NCI-H345 treated with DMSO at 0.1 percent for 48 hours (cell line): ENCODE measurements around the gene GDF2.
A peak's percentile ranks its signal among the peaks of the same experiment; 100 is the strongest.

Source experiments
- DNase-seq: peaks from one replicate; lab custom pipeline; 2025; ENCODE audit not compliant: unreplicated experiment; lab: John Stamatoyannopoulos, UW

GDF2 gene

DNA sequence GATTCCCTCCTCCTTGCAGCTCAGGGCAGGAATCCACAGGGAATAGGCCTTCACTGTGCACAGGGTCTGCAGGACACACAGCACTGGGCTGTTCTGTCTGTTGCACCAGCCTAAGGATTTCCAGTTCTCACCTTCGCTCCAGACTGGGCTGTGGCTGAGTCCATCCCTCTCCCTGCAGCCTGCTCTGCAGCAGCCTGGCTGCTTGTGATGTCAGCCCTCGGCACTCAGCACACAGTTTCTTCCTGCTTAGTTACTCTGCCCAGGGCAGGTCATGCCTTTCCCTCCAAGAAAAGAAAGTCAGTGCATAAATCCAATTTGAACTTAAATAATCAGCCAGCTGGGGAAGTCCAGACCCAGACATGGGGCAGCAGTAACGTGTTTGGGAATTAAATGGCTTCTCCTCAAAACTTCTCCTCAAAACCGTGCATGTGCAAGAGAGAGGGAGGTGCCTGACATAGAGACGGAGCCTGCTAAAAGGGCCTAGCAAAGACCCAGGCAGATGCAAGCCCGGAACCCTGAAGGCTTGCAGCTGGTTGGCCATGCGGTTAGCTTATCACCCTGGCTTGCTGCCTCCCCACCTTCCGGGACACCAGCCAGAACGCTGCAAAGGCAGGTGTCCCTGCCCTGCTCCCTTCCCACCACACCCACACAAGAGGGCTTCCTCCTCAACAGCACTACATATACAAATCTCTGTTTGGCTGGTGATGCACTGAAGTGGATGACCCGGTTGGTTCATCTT, 10.9 kb upstream of the GDF2 start:
- no peak for DNase-seq

DNA sequence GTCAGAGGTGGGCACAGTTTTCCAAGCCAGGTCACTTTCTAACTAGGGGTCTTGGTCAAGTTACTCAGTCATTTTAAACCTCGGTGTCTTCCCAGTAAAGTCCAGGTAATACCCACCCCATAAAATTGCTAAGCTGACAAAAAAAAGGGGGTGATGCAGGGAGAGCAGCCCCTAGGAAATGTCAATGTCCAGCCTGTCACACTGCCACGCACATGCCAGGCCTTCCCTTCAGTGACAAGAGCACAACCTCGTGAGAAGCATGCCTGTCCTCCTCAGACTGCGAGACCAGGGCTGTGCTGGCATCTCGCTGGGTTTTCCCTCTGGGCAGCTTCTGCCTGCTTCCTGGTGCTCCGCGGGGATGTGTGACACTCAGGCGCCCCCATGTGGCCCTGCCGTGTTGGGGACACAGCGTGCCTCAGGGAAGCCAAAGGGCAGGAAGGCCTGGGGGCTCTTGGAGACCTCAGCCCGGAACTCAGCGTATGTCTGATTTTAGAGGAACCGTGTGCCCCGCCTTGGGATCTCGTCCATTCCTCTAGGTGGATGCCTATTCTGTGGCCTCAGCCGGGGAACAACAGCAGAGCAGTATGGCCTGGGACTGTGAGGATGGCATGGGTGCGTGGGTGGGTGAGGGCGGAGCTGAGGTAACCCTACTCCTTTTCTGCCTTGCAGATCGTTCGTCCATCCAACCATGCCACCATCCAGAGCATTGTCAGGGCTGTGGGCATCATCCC, 10.2 kb upstream of the GDF2 start:
- peak; percentile 6 for DNase-seq

DNA sequence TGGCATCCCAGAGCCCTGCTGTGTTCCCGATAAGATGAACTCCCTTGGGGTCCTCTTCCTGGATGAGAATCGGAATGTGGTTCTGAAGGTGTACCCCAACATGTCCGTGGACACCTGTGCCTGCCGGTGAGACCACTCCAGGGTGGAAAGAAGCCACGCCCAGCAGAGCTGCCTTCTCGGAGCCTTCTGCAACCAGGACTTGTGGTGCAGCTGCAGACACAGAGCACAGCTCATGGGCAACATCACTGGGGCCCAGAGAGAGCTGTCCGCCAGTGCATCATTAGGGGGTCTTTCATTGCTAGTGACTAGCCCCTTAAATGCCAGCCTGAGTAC, 9.6 kb upstream of the GDF2 start:
- DNase-seq: no peak

DNA sequence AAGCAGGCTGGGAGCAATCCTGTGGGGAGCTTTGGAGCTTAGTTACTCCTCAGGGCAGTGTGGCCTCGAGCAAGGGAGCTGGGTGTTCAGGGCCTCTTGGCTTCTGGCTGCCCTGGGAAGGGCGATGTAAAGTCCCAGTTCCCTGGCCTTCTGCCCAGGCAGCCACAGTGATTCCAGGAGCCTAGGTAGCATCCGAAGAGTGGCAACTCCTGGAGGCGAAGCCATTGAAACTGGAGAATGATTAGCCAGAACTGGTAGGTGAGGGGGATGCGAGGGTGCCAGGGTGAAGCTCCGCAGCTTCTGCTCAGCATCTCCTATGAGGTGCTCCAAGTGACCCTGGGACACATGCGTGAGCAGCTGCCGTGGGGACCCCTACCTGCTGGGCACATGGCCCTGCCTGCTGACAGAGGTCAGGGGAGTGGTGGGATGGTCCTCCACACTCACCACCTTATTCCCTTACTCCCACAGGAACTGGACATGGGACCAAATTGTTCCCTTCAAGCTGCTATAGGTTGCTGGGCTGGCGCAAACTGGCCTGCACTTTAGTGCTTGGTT, 7.8 kb upstream of the GDF2 start:
- no peak for DNase-seq

- DNase-seq: no peak
Measured at GRCh38 chr10:47315421-47315820, 6.8 kb upstream of the GDF2 start.

DNA sequence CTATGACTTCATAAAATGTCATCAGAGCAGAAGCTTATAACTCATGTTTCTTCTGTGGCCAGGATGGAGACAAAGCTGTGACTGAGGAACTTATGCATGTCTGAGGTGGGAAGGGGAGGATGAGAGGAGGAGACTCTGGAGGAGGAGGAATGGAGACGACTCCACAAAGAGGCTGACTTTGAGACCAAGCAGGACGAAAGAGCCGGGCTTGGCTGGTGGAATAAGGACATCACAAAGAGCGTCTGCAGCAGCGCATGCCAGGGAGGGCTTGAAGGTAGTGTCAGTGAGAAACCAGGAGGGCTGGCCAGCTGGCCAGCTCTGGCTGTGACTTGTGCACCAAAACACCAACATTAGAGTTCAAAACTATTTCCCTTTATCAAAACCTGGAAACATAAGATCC, 6.1 kb upstream of the GDF2 start:
- DNase-seq: no peak

DNA sequence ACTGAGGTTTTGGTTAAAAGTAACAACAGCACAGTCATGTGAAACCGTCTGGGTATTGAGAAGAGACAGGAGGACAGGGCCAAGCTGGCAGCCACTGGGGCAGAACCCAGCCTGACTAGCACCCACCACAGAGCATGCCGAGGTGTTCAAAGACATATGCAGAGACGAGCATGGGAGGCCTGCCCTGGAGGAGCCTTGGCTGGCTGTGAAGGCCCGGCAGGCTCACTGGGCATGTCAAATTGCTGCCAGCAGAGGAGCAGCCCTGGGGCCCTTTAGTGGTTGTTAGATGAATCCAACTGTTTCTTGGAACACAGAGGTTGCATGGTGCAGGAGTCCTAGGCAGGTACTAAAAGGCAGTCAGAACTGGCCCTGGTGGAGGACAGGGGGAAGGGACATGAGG, 5.0 kb upstream of the GDF2 start:
- no peak for DNase-seq

DNA sequence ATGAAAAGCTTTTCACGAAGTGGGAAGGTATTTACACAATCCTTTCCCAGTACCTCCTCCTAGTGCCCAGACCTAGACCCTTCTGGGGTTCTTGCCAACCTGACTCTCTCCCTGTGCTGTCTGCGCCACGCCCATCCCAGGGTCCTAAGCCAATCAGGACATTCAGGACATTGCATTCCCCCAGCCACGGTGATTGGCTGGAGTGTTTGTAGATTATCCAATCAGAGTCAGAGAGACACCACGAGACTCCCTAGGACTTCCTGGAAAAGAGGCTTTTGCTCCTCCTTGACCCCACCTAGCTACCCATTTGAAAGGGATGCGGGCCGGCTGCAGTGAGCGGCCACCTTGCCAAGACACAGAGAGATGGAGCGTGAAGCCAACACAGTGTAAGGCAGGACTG, 3.5 kb upstream of the GDF2 start:
- DNase-seq: no peak

- no peak for DNase-seq
Measured at GRCh38 chr10:47319784-47320183, 2.5 kb upstream of the GDF2 start.

DNA sequence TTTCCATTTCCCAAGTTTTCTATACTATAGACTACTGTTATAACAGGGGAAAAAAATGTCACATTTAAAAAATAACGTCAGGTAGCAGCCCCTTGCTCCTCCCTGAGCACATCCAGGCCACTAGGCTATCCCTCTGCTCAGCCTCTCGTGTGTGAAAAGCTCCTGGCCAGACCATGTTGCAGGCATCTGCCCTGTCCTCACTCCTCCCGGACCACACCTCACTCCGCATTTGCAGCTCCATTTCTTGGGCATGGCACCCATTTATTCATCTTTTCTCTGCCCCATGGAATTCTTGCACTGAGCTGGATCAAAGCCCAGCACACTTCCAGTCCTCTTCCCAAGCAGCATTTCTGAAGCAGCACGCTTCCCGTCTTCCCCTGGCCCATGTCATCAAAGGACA, 1.4 kb upstream of the GDF2 start:
- no peak for DNase-seq

DNA sequence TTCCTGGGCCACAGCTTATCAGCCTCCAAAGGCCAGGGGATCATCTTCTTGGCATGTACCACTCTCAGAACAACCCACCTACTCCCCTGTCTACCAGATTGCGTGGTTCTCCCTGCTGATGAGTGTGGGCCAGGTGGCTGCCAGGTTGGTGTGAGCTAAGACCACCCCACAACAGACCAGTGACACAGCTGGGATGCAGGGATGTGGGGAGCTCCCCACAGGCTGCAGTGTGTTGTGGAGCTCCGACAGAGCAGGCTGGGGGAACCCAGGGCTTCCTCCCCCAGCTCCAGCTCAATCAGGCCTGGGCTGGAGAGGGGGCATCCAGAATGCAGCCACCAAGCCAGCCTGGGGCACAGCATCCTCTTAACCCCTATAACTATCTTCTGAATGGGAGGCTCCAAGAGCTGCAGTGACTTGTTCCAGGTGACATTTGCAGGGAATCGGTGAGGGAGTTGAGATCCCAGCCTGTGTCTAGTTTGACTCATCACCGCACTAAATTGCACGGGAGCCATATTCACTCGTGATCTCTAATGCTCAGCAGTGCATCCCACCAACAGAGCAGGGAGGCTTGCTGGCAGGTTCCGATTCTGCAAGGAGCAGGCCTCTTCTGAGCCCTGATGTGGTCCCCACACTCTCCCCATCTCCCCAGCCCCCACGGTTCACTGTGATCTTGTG, 596 bp upstream of the GDF2 start:
- DNase-seq: no peak

GRCh38 chr10:47323087-47323486, 833 bp downstream of the GDF2 start:
- no peak for DNase-seq

GRCh38 chr10:47323636-47324296, 1.5 kb downstream of the GDF2 start:
- no peak for DNase-seq

- no peak for DNase-seq
Measured at GRCh38 chr10:47325303-47326291, 3.3 kb downstream of the GDF2 start.

DNA sequence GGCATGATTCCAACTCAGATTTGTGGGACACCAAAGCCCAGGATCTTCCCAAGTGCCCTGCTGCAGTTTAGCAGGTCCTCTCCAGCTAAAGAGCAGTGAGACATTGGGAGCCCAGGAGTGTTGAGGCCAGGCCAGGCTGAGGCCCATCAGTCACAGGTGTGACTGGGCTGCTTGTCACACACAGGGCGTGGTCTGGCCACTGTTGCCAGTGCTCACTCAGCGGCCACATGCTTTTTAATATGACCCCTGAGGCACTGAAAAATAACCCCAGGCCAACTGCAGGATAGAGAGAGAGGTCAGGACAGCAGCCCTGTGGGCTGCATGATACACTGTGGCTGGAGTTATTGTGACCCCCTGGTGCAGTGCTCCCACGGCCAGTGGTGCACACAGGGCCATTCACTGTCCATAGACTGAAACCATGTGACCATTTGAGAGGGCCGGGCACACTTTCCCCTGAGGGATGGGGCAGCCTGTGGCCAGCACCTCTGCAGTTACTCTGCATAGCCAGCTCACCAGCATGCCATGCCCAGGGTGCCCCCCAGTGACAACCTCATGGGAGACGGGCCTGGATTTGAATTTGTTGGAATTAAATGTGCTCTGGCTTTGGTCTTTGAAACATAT, 4.2 kb downstream of the GDF2 start:
- DNase-seq: no peak

GRCh38 chr10:47326927-47327330, 4.7 kb downstream of the GDF2 start:
- no peak for DNase-seq

DNA sequence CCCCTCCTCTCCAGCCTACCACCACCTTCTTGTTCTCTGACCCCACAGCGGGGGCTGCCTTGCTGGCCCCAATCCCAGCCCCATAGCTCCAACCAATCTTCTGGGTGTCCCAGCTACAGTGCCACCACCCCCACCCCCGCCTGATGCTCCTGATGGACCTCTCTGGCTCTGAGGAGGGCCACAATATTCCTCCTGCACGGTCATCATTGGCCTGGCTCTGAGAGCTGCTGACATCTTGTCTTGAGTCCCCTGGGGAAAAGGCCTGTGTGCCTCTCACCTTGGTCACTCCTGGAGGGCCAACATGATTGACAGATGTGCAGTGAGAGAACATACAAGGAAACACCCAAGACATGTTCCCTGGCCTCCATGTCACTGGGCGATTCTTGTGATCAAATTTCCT, 7.6 kb downstream of the GDF2 start:
- DNase-seq: no peak

DNA sequence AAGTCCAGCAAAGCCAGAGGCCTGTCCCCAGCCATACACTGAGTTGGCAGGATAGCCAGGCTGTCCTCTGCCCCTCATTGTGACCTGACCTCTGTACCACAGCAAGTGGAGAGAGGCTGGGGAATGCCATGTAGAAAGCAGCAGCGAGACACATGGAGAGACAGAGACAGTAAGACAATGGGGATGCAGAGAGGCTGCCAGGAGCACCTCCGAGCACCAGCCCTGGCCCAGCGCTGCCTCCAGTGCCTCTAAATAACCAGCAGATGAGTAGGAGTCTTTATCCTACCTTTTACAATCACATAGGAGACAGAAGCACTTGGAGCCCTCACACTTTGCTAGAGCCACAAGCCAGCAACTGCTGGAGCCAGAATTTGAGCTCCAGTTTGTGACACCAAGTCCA, 8.1 kb downstream of the GDF2 start:
- no peak for DNase-seq

GRCh38 chr10:47330804-47331203, 8.6 kb downstream of the GDF2 start:
- no peak for DNase-seq

GRCh38 chr10:47331491-47331890, 9.2 kb downstream of the GDF2 start:
- DNase-seq: no peak
